GM12892 (cell line): ENCODE measurements around the gene GPR82.
"Not testable (repeated sequence)": the region's sequence is repeated elsewhere in the genome, so short reads cannot be mapped to it uniquely, and the experiment has no call there.

Source experiments
- DNase-seq: peaks from one replicate; pipeline ENCODE4 v3.0.0; 2011; ENCODE audit not compliant: insufficient read length
- FAIRE-seq: peaks from 2 replicates; lab custom pipeline; 2011; peaks lifted over from hg19 to GRCh38; lab: Jason Lieb, UNC
- POLR2A ChIP-seq: IDR thresholded peaks from 2 replicates; pipeline ENCODE4 v1.6.1; 2011; ENCODE audit warnings: low read depth, low read length, control low read depth
- POLR2AphosphoS5 ChIP-seq: IDR thresholded peaks from 2 replicates; pipeline ENCODE4 v1.6.1; 2011; ENCODE audit warnings: low read depth, low read length, control low read depth
- TAF1 ChIP-seq: IDR thresholded peaks from 2 replicates; pipeline ENCODE4 v1.6.1; 2011; ENCODE audit warnings: low read depth, mild to moderate bottlenecking, control low read depth, low read length, borderline replicate concordance

GPR82 gene

DNA sequence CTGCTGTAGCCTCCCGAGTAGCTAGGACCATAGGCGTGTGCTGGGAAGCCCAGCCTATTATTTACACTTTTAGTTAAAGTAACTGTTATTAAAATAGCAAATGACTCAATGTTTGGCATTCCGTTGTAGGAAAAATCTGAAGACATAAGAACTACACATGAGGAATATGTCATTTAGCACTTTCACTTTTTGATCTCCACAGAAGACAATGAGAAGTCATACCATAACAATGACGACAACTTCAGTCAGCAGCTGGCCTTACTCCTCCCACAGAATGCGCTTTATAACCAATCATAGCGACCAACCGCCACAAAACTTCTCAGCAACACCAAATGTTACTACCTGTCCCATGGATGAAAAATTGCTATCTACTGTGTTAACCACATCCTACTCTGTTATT lies 28.6 kb upstream of the GPR82 start:
- no peak for FAIRE-seq
- TF ChIP-seq TAF1 (no peak), POLR2AphosphoS5 (no peak), POLR2A (no peak)
- DNase-seq, result no peak

DNA sequence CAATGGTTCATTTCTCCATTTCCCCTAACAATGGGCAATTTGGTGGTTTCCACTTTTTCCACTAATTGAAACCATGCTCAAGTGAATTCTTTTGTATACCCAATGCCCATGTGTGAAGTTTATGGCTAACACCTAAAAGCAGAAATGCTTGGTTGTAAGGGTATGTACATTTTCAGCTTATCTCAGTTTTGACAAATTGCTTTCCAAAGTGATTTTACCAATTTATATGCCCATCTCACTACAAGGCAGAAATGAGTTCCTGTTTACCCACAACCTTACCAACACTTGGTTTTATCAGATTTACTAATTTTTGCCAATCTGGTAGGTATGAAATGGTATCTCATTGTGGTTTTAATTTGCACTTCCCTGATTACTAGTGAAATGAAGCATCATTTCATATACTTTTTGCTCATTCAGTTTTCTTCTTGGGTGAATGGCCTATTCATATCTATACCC lies 20.4 kb upstream of the GPR82 start:
- FAIRE-seq, result peak; percentile 30

GRCh38 chrX:41705042-41705441 lies 18.9 kb upstream of the GPR82 start:
- FAIRE-seq, result no peak
- no peak for TF ChIP-seq POLR2AphosphoS5
- TF ChIP-seq TAF1, result no peak
- TF ChIP-seq POLR2A, result no peak
- no peak for DNase-seq

More for the DNA sequence above, 20.4 kb upstream of the GPR82 start:
- TF ChIP-seq POLR2A (no peak), TAF1 (no peak), POLR2AphosphoS5 (no peak)
- DNase-seq, result no peak

GRCh38 chrX:41705680-41706374 lies 18.2 kb upstream of the GPR82 start:
- no peak for DNase-seq
- FAIRE-seq, result peak; percentile 83
- TF ChIP-seq TAF1 (no peak), POLR2A (no peak), POLR2AphosphoS5 (no peak)

GRCh38 chrX:41707218-41707617 lies 16.8 kb upstream of the GPR82 start:
- TF ChIP-seq POLR2AphosphoS5, result no peak
- no peak for TF ChIP-seq TAF1
- TF ChIP-seq POLR2A, result no peak
- DNase-seq (no peak), FAIRE-seq (no peak)

DNA sequence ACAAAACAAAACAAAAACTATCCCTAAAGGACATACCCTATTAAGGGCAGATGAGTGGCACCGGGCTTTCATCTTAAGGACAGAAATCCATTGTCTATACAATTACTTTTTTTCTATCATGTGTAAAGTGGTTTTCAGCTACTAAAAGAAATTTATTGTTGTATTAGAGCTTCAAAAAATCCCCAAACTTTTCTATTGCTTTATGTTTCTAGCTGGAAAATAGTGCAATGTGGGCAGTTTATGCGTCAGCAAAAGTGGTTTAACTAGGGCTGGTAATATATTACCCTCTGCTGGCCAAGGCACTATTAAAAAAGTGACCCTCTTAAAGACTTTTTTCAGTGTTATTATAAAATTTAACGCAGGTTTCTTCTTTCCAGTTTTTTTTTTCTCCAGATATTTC lies 15.5 kb upstream of the GPR82 start:
- TF ChIP-seq POLR2A (no peak), POLR2AphosphoS5 (no peak), TAF1 (no peak)
- DNase-seq, result no peak
- no peak for FAIRE-seq

DNA sequence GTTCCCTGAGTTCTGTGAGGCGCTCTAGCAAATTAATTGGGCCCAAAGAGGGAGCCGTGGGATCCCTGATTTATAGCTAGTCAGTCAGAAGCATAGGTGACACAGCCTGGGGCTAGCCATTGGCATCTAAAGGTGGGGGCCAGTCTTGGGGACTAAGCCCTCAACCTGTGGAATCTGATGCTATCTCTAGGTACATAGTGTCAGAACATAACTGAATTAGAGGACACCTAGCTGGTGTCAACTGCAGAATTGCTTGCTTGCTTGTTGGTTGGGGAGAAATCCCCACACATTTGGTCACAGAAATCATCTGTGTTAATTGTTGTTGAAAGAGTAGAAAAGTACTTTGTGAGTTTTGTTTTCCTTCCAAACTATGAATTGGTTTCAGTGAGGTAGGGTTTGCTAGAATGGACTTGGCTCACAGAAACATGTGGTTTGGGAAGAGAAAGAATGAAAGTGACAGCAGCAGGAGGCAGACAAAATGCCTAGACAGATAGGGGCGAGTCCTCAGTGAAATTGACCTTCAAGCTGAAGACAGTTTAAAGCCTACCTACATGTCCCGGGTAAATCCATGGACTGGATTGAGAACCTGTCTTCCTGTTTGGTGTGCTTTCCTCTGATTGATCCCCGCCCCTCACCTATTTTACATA lies 12.8 kb upstream of the GPR82 start:
- no peak for FAIRE-seq
- DNase-seq, result no peak
- no peak for TF ChIP-seq POLR2AphosphoS5
- no peak for TF ChIP-seq POLR2A
- TF ChIP-seq TAF1, result no peak

DNA sequence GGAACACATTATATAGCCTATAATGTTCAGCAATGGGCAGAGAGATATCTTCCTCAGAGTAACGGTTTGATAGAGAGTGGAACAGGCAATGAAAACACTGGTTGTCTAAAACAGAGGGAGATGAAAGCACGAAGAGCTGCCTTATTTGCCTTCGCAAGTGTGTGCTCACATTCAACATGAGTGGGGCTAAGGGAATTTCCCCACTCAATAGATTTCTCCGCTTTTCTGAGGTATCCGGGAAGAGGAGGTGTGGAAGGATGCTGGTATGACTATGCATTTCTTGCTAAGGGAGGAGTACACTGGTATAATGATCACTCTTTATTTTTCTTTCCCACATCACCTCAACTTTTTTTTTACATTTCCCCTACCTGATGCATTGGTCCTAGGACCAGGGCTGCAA lies 7.8 kb upstream of the GPR82 start:
- no peak for FAIRE-seq
- DNase-seq, result no peak
- TF ChIP-seq POLR2A (no peak), TAF1 (no peak), POLR2AphosphoS5 (no peak)

DNA sequence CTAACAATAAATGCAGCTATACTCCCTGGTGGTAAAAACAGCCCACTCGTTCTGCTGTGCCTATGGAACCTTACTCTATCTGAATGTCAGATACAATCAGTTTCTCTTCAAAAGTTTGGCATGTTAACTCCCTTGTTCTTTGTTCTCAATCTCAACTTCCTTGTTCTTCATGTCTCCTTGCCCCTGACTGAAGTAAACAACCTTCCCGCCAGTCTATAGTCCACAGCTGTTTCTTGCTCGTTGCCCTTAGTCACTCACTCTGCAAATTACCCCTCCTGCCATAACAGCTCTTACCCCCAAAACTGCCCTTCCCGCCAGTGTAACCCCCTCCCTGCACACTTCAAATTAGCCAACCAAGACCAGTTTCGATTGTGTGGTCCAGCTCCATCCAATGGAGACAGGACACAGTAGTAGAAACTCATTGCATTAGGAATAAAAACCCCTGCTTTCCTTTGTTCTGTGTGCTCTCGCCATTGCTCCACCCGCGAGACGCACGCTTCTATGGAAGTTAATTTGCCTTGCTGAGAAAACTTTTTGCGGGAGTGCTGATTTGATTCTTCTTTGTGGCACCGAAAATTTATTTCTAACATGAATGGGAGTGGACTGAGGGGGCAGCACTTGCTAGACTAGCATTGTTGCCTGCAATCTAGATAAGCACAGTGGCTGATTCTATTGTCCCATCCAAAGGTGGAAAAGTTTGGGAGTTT lies 7.1 kb upstream of the GPR82 start:
- FAIRE-seq, result no peak
- TF ChIP-seq POLR2AphosphoS5 (no peak), POLR2A (no peak), TAF1 (no peak)
- DNase-seq, result no peak

- TF ChIP-seq TAF1 (no peak), POLR2A (no peak), POLR2AphosphoS5 (no peak)
- FAIRE-seq (no peak), DNase-seq (no peak)
Measured at GRCh38 chrX:41718481-41719235, 5.3 kb upstream of the GPR82 start.

GRCh38 chrX:41719610-41720009 lies 4.4 kb upstream of the GPR82 start:
- not testable (repeated sequence) for FAIRE-seq, DNase-seq
